Coronary artery (tissue), 2 donors: Measurements from ENCODE around the gene CBLN3.

Experiments
- DNase-seq: peaks from one replicate; pipeline ENCODE4 v3.0.0-alpha.2; 2017; ENCODE audit warnings: low spot score
- H3K27ac ChIP-seq, 2 donors: fragments of 200-600 bp; sonication (generic); one replicate each; pipeline ENCODE4 v1.5.1; 2016 to 2019
- H3K4me3 ChIP-seq: fragments of 200-600 bp; sonication (generic); 2 replicates; pipeline ENCODE4 v1.5.1; 2016; ENCODE audit warnings: mild to moderate bottlenecking, moderate library complexity
- TF ChIP-seq, protein P1 (sequence below): fragments of 200-600 bp; sonication (generic); IDR thresholded peaks from one replicate; pipeline ENCODE4 v1.5.1; 2019; ENCODE audit warnings: antibody characterized with exemption

CBLN3 gene

GRCh38 chr14:24442240-24443052 is 13.0 kb upstream of the CBLN3 start, which contains the start of gene SDR39U1:
Gene SDR39U1 (minus strand): TSS chr14:24442776. CDS start chr14:24442769, 7 bp downstream.
- peak; percentile 99 for DNase-seq
- TF ChIP-seq, protein P1, sequence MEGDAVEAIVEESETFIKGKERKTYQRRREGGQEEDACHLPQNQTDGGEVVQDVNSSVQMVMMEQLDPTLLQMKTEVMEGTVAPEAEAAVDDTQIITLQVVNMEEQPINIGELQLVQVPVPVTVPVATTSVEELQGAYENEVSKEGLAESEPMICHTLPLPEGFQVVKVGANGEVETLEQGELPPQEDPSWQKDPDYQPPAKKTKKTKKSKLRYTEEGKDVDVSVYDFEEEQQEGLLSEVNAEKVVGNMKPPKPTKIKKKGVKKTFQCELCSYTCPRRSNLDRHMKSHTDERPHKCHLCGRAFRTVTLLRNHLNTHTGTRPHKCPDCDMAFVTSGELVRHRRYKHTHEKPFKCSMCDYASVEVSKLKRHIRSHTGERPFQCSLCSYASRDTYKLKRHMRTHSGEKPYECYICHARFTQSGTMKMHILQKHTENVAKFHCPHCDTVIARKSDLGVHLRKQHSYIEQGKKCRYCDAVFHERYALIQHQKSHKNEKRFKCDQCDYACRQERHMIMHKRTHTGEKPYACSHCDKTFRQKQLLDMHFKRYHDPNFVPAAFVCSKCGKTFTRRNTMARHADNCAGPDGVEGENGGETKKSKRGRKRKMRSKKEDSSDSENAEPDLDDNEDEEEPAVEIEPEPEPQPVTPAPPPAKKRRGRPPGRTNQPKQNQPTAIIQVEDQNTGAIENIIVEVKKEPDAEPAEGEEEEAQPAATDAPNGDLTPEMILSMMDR, result no peak
- H3K27ac ChIP-seq, result peak within 1 kb of the TSS; percentile 98
- H3K4me3 ChIP-seq, result peak within 1 kb of the TSS; percentile 80

DNA sequence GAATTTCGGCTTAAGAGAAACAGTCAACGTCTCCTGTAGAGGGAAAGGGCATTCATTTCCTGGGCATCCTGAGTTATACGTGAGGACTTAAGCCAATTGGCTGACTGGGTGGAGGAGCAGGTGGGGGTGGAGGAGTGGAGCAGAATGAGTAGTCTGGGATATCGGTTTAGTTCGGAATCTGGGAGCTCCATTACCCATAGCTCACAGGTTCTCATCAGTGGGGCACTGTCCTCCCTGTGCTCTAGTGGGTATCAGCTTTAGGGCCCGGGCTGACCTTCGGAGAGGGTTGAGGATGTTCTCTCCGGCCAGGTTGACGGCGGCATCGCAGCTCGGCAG is 12.4 kb upstream of the CBLN3 start:
- Histone ChIP-seq H3K4me3 (peak overlapping the region; percentile 80), H3K27ac (peak overlapping the region; percentile 98)
- no peak for DNase-seq
- TF ChIP-seq, protein P1, result no peak

- DNase-seq, result no peak
- TF ChIP-seq, protein P1, result no peak
- Histone ChIP-seq H3K27ac (peak overlapping the region; percentile 98), H3K4me3 (peak overlapping the region; percentile 80)
These were observed 12.0 kb upstream of the CBLN3 start for GRCh38 chr14:24441485-24441884.

DNA sequence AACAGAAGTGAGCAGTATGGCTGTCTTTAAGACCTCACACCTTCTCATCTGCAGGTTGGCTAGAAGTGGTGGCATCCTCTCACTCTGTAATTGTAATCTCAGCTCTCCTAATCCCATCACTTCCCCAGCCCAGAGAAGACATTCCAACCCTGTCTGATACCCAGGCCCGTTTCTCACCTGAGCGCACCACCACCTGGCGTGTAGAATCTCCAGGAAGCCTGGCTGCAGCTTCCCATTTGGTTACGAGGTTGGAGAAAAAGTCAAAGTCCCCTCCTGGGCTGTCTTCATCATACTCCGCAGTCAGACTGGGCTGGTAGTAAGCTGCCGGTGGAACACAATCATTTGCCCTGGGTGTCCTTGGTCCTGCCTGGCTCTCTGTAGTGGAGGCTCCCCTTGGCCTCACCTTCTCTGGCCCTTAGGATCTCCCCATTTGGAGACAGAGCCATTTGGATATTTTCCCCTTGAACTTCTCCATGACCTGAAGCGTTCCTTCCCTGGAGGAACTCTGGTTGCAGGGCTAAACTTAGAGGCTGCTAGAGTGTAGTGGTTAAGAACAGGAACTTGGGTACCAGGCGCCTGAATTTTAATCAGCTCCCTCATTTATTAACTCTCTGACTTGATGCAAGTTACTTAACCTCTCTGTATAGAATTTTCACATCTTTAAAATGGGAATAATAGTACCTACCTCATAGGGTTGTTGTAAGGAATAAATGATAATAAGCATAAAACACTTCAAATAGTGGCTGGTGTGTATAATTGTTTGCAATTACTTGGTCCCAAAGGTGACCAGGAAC is 11.3 kb upstream of the CBLN3 start:
- Histone ChIP-seq H3K27ac (peak overlapping the region; percentile 98), H3K4me3 (peak overlapping the region; percentile 80)
- TF ChIP-seq, protein P1, result no peak
- DNase-seq, result no peak

DNA sequence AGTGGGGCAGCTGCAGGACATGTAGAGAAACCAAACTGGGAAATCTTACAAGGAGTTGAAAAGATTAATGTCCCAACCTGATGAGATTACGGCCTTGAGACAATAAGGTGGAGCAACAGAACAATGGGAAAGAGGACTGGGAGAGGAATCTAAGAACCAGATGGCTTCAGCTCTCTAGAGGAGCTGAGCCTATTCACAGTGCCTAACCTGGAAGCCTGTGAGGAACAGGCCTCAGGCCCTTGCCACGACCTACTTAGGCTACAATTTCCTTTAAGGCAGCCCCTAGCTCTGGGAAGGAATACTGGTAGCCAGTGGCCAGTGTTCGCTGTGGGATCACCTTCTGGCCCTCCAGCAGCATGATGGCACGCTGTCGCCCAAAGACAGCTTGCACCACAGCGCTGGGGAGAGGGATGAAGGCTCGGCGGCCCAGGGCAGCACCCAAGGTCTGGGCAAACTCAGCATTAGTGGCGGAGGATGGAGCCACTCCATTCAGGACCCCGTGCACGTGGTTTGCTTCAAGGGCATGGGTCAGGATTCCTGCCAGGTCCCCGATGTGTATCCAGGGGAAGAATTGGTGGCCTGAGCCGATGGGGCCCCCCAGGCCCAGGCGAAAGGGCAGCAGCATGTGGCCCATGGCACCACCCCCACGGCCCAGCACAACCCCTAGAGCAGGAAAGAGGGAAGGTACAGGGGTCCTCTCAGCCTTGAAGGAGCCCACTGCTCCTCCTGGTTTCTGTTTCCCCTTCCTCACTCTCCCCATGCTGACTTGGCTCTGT is 10.6 kb upstream of the CBLN3 start:
- TF ChIP-seq, protein P1, result no peak
- H3K27ac ChIP-seq, result peak overlapping the region in 1 of 2 donors; percentile 35
- no peak for DNase-seq
- no peak overlapping the region for H3K4me3 ChIP-seq

DNA sequence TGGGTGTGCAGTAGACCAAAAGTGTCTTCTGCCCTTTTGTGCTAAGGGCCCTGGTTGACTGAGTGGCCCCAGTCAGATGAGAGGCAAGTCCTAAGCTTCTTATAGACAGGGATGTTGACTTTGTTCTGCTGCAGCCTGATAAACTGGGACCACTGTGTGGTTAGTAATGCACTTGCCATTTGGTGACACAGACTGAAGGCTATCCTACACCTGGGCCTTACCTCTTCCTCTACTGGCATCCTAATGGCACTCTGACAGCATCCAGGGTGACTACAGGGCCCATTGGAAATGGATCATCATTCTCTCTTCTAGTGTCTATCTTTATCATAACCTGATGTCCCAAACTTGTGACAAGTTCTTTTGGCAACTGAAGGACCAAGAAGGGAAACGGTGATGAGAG is 9.8 kb upstream of the CBLN3 start:
- no peak for DNase-seq
- TF ChIP-seq, protein P1, result no peak
- Histone ChIP-seq H3K4me3 (no peak overlapping the region), H3K27ac (no peak overlapping the region)
